IPS-11a (cell line): ENCODE results near the gene ZNF462.
"Not testable (repeated sequence)": the region's sequence is repeated elsewhere in the genome, so short reads cannot be mapped to it uniquely, and the experiment has no call there.

Experiments
- H3K4me3 ChIP-seq: one replicate; pipeline ENCODE4 v1.5.1; 2013; ENCODE audit warnings: low read depth, low read length, control low read depth

ZNF462 gene

DNA sequence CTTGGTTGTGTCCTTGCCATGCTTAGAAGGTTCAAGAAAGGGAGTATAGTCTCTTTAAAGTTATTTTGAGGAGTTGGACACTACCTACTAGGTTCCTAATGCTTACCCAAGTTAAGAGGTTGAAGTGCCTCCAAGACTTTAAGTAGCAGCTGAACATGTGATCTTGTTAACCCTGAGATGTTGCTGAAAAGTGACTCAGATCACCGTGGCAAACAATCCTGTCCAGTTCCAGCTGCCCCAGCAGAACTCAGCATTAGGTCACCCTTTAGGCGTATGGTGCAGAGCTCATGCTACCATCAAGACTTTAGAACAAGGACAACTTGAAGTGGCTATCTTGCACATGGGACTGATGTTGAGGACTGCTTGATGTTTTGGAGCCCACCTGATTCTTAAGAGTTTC is 22.5 kb downstream of the ZNF462 start:
- H3K4me3 ChIP-seq: no peak overlapping the region

DNA sequence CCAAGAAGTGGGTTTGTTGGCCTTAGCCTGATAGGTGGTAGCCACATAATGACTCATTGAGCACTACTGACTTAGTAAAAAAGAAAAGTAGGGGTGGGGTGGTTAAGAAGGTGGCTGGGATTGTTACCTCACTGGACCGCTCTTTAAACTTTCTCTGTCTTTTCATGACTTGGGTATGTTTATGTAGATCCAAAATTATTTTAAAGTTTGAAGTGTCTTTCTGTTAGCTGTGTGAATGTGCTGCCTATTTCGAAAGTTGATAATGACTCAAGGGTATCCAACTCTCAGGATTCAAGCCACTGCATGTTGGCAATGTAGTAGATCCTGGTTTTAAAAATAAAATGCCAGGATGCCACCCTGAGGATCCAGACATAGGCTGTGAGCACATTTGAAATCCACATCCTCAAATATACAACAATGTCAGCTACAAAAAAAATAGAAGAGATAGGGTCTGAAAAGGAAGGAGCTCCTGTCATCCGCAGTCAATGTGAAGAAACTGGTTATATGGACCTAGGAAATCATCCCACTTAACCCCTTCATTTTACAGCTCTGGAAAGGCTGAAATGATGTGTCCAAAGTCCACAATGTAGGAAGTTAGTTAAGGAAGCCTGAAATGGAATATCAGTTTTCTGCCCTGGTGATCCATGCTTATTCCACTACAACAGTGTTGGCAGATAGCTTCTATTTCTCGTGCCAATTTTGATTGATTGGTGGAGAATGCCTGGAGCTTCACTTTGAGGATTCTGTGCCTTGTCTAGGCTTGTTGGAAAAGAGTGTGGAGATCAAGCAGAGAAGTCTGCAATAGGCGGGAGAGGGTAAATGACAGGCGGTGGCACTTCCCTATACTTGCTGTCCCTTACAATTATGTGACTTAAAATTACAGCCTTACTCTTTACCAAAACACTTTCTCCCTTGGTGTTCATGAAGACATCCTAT is 23.4 kb downstream of the ZNF462 start:
- H3K4me3 ChIP-seq: no peak overlapping the region

DNA sequence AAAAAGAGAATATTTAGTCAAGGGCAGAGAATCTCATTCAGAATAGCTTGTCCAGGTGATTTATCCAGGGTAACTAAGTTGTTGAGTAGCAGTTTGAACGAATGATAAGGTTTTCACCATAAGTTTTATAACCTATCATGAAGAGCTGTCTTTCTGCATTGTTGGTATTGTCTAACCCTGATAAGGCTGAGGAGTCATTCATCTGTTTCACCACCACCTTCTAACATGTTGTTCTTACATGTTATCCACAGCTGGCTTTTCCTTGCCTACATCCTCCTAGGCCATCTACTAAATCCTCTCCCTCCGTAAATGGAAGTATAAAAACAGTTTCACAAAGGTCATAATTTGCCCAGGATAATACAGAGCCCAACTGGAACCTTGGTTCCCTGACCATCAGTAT is 24.1 kb downstream of the ZNF462 start:
- H3K4me3 ChIP-seq: no peak overlapping the region

DNA sequence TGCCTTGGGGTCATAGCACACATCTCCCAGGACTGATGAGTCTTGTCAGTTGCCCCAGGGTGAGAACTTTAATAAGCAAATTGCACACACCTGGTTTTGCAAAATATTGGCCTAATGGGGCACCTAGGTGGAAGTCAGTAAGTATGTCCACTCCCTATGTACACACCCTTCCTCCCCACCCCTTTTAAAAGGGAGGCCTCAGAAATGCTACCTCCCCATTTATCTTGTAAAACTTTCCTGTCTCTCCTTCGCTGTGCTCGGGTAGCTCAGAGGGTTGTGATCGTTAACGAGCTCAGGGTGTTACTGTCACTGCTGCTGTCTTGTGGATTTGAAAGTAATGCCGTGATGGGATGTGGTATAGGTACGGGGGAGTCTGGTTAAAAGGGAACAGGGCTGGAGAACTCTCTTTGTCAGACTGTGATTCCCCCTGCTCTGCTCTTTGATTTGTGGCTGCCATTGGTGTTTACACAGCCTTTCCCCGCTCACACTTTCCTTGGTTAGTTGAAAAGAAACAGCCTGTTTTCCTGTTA is 26.2 kb downstream of the ZNF462 start:
- H3K4me3 ChIP-seq: no peak overlapping the region

DNA sequence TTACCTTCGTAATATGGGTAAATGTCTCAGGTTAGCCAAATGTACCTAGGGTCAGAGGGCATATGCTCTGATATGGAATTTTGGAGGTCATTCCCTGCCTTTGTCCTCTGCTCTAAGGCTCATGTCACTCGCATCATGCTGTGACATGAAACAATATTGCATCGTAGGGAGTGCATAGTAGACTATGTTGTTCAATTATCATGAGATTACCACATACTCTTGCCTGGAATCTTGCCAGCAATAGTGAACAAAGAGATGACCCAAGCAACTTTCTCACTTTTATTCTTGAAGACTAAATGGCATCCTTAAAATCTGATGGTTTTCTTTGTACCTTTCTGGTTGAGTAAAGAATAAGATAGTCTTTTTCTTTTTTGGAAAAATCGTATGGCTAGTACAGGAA is 27.6 kb downstream of the ZNF462 start:
- no peak overlapping the region for H3K4me3 ChIP-seq

DNA sequence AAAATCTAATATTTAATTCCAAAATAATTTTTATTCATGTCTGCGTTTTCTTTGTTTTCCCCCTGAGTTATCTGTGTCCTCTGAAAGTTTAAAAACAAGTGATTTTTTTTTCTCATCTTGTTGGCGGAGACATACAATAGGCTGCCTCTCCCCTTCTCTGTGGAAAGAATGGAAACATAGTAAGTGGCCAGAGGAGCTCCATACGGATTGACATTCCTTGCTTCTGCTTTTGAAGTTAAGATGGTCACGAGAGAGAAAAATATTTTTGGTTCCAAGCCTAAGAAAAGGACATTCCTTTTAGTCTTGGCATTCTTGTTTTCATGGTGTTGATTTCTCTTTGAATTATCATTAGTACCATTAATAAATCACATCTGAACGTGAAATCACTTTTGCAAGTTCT is 28.3 kb downstream of the ZNF462 start:
- no peak overlapping the region for H3K4me3 ChIP-seq

DNA sequence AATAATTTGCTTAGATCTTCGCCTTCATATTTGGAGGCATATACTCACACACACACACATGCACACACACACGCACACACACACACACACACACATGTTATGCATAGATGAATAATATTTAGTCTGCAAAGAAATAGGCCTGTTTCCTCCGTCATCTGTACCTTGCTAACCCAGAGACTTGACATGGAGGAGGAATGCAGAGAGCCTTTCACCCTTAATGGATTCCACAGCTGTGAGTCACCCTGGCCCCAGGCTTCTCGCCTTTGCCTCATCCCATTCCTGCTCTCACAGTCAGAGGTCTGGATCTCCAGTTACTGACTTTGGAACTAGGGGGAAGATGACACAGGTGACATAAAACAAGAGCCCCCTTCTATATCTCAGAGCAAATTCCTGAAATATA is 29.7 kb downstream of the ZNF462 start:
- no peak overlapping the region for H3K4me3 ChIP-seq

DNA sequence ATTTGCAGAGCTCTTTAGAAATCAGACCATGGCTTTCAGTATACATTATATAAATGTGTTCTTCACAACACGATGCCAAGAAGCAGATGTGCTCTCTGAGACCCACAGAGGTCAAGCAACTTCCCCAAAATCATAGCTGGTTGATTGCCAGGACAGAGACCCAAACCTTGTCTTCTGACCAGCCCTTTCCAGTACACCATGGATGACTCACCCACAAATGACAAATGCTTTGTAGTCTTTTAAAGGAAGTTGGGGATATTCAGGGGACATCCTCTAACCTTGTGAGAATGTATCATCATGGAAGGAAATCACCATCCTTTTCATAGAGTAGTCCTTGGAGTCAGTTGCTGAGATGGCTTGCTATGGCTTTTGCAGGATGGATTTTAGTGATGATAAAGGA is 30.1 kb downstream of the ZNF462 start:
- no peak overlapping the region for H3K4me3 ChIP-seq

DNA sequence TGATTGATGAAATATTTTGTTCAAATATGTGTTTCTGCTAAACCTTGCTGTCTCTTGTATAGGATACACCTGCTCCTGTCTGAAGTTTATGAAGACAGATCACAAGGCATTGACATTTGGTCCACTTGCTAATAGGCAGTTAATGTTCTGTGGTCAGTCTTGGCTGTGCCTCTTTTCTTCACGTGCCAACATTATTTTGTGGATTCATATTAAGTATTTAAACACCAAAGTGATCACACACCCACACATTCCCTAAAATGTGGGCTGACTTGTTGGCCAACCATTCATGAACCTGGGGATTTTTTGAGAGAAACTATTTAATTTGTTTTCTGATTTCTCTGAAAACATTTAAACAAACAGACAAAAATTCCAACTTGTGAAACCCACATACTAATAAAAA is 33.7 kb downstream of the ZNF462 start:
- H3K4me3 ChIP-seq: no peak overlapping the region

DNA sequence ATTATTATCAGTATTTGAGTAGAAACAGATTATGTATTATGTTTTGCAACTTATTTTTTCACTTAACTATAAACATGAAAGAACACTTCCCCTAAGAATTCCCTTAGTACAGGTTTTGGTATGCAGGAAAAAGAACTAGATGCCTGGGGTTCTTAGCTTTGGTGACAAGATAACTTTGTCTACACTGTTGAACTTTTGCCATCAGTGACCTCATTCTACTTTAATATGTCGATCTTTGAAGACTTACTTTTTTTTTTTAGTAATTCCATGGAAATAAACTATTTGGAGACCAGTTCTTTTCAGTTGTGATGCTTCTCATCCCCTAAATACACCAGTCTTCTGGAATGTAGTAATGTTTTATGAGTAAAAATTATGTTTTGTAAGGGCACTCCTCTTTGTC is 34.3 kb downstream of the ZNF462 start:
- H3K4me3 ChIP-seq: no peak overlapping the region

DNA sequence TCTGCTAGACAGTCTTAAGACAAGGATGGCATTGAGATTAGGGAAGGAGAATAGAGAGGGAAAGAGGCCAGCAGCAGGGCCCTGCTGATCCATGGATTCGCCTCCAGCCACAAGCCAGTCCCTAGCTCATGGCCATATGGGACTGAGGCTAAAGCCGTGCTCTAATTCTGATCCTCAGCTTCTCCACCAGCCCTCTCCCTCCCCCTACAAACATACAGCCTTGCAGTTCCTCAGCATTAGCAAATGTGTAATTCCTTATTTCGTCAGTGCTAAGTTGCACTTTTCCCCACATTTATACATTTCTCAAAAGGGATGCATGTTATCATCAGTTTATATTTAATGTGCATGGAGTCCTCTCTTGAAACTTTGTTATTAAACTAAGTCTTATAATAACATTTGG is 34.8 kb downstream of the ZNF462 start:
- H3K4me3 ChIP-seq: no peak overlapping the region

DNA sequence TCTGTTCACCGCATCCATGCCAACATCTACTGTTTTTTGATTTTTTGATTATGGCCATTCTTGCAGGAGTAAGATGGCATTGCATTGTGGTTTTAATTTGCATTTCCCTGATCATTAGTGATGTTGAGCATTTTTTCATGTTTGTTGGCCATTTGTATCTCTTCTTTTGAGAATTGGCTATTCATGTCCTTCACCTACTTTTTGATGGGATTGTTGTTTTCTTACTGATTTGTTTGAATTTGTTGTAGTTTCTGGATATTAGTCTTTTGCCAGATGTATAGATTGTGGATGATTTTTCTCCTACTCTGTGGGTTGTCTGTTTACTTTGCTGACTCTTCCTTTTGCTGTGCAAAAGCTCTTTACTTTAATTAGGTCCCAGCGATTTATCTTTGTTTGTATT is 37.6 kb downstream of the ZNF462 start:
- not testable (repeated sequence) for H3K4me3 ChIP-seq

DNA sequence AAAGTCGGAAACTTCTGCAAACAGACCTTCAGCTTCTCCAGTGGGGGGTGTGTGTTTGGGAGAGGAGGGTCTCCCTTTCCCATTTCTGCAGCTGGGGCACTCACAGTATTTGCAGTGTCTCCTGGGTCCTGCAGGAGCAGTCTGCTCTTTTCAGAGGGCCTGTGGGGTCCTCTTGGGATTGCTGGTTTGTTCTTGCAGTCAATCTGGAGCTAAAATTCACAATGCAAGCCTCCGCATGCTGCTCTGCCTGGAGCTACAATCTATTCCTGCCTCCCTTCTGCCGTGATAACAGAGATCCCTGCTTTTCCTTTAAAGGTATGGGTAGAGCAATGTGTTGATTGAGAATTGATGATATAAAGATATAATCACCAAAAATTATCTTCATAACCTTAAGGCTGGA is 43.2 kb downstream of the ZNF462 start:
- H3K4me3 ChIP-seq: no peak overlapping the region

DNA sequence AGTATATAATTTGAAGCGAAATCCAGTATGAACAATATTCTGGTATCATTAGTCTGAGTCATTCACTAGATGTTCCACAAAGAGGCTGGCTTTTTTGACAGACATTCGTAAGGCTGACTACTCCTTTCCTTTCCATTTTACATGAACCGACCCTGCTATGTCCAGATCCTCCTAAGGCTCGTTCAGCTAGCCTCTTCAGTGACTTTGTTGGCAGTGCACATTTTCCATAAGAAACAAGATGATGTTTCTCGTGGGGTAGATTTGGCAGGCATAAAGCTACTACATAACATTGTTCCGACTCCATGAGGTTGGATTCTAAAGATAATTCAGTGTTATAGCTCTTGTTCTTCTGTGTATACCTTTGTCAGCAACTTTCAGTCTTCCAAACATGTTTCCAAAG is 49.0 kb downstream of the ZNF462 start:
- H3K4me3 ChIP-seq: no peak overlapping the region

DNA sequence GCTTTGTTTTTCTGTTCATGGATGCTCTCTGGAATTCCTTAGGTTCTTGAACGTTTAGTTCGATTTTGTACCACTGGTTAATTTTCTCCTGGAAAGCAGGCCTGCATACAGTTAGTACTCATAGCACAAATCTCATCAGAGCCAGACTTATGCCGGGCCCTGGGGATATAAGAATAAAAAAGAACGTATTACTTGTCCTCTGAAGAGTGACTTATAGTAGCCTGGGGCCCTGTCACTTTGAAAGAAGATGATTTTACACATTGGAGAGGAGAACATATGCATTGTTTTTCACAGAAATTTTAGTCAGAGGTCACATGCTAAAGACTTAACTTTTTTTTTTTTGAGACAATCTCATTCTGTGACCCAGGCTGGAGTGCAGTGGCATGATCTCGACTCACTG is 50.3 kb downstream of the ZNF462 start:
- no peak overlapping the region for H3K4me3 ChIP-seq

DNA sequence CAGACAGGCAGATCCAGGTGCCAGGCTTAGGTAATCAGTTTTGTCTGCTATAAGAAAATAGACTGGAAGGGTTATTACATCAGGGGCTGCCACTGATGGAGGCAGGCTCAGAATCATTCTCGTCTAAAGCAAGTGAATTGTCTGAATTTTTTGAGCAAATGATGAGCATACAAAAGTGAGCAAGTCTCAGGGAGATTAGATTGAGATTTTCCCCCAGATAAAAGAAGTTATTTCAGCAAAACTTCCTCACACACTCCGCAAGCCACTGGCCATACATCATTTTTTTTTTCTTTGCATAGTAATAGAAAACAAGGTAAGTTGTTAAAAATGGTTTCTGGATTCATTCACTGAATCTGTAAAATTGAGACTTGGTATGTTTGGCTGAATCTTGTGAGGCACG is 52.9 kb downstream of the ZNF462 start:
- H3K4me3 ChIP-seq: no peak overlapping the region

DNA sequence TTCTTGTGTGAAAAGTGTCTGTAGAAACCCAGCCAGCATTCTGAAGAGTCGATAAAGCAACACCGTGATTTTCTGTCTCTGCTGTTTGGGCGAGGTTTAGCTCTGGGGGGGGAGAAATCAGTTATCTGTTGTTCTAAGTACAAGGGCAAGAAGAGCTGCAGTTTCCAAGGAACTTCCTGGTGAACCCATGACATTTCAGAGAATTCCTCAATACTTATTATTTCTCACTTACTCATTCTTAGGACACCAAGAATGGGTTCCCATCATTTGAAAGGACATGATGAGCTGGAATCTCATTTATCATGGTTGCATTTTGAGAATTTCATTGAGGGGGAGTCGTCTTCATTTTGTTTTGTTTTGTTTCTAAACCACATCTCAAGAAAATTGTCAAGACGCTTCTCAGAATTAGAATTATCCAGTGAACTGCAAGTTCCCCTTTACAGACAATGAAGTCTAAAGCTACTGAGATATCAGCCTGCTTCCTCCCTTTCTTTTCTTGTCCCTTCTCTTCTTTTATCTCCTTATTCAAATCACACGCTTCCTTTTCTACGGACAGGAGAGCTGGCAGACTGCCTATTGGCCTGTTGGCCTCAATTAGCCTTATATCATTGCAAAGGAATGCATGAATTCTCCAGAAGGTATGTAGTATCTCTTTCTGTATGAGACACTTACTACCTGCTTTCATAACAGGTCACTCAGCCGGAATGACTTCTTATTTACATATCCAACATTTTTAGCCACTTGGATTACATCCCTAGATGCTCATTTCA is 53.7 kb downstream of the ZNF462 start:
- H3K4me3 ChIP-seq: no peak overlapping the region

DNA sequence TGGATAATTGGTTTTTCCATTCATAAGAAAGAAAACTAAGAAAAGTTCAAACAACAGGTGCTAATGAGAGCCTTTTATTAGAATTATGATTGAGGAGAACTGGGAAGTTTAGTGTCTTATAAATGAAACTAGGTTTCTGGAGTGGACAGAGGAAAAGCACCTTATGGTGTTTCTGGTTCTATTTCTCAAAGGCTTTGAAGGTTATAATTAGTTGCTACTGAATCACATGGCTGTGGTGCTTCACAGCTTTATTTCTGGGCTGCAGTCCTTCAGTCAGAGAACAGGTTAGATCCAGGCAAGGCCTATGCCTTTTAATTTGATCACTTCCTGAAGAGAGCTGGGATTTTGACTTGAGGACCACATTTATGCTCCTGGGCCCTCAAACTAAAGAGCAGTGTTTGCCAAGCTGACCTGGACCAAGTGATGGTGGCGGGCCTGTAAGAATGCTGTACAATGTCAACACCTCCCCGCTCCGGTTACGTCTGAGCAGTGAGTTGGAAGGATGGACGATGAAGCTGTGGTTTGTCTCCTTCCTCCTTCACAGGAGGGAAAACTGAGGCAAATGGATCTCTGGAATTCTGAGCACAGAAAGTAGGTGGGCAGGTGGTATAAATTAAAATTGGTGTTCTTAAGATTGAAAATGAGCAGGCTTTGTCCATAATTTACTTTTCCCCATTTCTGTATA is 56.0 kb downstream of the ZNF462 start:
- no peak overlapping the region for H3K4me3 ChIP-seq

DNA sequence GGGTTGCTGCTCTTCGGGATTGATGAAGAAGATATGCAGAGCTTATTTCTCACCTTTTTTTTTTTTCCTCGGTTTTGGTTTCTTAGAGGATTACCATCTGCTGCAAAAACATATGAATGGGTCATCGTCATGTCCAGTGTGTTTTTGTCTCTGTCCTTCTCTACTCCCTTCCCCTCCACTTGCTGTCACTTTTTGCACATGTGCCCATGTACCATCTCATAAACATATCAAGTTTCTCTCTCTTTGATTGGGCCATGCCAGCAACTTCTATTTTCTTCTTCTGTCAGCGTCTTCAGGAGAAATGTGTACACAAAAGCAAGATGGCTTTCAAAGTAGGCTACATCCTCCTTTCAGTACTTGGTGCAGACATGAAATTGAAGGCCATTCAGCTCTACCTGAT is 57.1 kb downstream of the ZNF462 start:
- no peak overlapping the region for H3K4me3 ChIP-seq

DNA sequence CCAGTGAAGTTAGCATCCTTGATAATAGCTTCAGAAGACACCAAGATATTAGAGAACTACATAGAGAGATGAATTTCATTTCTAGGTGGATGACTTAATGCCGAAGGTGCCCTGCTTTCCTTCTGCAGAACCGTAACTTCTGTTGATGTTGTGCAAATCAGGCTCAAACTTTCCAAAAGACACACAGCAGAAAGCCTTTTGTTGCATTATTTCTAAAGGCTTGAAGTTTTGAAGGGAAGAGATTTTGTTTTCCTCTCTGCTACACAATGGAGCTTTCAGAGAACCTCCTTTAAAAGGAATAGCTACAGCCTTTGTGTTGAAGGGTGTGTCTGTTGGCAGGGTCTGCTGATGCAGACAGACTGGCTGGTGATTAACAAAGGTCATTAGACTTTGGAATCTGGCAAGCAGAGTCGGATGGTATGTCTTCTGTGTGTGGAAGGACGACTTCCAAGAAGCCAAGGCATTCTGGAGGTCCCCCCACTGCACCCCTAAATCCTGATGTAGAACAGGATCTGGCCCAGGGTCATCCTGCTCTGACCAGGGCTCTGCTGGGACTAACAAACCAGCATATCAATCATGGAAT is 57.8 kb downstream of the ZNF462 start:
- H3K4me3 ChIP-seq: no peak overlapping the region

DNA sequence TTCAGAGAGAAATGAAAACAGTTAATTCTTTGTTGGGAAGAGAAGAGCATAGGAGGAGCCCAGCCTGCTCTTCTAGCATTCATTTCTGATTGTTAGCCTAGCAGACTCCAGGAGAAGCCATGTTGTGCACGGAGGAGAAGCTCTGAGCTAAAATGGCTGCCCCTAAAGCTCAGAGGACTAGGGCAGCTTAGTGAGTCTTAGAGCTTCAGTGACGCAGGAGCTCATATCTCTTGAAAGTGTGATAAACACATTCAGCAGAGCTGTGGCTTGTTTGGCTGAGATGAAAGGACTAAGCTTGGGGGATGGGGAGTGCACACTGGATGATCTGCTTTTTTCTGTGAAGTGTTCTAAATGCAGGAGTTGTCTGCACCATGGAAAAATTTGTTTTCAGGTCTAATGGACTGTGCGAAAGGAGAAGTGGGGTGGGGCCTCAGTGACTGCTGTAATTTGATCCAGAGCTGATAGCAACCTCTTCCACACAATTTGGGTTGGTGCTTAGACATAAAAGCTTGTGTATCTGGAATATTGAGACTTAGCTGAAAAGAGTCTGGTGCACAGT is 58.5 kb downstream of the ZNF462 start:
- no peak overlapping the region for H3K4me3 ChIP-seq
